GM08714 (cell line): Measurements from ENCODE around the gene DMRTC1.
"Not testable (repeated sequence)": the region's sequence is repeated elsewhere in the genome, so short reads cannot be mapped to it uniquely, and the experiment has no call there.

Source experiments
- H3K4me3 ChIP-seq: fragments of 200-500 bp; sonication (Bioruptor generic); 2 replicates; pipeline ENCODE4 v1.5.1; 2014; ENCODE audit warnings: mild to moderate bottlenecking, low read length, inconsistent platforms

Gene DMRTC1, protein sequence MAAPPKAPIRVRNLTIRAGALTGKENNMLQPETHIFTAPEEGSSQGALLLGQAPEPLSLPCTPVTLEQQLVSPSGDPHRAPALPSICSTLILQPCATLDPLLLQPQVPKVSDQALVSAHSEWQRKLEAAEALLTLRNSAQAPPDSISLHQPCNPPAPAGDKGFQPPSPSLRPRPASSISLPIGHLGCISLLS

DNA sequence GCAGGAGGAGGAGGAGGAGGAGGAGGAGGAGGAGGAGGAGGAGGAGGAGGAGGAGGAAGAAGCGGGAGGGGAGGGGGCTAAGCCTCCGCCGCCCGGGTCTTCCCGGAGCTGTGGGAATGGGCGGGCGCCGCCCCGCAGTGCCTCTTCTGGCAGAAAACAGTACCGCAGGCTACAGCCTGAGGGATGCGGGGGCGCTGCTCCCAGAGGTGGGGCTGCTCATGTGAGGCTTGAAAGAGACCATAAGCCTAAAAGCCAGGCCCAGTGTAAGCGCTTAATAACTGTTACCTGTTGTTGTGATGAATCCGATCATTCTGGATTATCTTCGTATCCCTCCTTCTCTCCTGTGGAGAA, at the start of gene DMRTC1:
Gene DMRTC1, minus strand, starts transcription at position 19 of the 351 bp plus-strand sequence. CDS start 68,143 bp downstream, outside the sequence.
- not testable (repeated sequence) for H3K4me3 ChIP-seq

DNA sequence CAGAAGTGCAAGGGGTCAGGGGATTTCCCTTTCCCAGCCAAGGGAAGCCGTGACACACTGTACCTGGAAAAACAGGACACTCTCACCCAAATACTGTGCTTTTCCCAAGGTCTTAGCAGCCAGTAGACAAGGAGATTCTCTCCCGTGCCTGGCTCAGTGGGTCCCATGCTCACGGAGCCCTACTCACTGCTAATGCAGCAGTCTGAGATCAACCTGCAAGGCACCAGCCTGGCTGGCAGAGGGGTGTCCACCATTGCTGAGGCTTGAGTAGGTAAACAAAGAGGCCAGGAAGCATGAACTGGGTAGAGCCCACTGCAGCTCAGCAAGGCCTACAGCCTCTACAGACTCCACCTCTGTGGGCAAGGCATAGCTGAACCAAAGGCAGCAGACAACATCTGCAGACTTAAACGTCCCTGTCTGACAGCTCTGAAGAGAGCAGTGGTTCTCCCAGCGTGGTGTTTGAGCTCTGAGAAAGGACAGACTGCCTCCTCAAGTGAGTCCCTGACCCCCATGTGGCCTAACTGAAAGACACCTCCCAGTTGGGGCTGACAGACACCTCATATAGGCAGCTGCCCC, 37.3 kb upstream of the DMRTC1 start:
- H3K4me3 ChIP-seq = not testable (repeated sequence)

DNA sequence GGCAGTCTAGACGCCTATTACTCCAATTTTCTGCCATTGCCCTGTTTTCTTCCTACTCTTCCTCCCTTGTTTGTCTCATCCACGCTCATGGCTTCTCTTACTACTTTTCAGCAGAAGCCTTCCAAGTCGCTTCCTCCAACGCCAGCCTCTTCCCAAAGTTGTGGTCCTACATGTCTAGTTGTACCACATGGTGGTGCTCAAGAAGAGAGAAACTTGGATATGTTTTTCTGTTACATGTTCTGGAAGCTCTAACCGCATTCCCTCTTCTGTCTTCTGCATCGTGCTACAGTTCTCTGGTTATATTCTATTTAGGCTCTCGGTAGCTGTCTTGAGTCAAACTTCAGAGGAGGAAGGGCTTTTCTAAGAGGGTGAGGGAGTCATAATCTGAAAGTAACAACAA, 31.2 kb upstream of the DMRTC1 start:
- not testable (repeated sequence) for H3K4me3 ChIP-seq

DNA sequence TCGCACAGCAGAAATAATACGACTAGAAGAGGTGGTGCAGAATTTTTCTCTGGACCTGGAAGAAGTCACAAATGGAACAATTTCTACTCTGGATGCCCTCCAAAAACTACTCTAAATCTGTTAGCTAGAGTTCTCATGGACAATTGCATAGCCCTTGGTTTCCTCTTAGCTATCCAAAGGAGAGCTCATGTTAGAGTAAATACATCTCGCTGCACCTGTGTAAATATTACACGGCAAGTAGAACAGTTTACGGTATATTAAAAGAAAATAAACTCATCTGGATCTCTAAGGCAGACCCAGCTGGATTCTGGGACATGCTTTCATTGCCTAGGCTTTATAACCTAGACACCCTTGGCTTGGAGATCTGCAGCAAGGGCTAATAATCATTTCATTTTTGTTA, 28.2 kb upstream of the DMRTC1 start:
- not testable (repeated sequence) for H3K4me3 ChIP-seq

DNA sequence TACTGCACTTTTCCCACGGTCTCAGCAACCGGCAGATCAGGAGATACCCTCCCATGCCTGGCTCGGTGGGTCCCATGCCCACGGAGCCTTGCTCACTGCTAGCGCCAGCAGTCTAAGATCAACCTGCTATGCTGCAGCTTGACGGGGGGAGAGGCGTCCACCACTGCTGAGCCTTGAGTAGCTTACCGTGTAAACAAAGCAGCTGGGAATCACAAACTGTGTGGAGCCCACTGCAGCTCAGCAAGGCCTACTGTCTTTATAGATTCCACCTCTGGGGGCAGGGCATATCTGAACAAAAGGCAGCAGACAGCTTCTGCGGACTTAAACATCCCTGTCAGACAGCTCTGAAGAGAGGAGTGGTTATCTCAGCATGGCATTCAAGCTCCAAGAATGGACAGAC, 16.3 kb upstream of the DMRTC1 start:
- H3K4me3 ChIP-seq = not testable (repeated sequence)

DNA sequence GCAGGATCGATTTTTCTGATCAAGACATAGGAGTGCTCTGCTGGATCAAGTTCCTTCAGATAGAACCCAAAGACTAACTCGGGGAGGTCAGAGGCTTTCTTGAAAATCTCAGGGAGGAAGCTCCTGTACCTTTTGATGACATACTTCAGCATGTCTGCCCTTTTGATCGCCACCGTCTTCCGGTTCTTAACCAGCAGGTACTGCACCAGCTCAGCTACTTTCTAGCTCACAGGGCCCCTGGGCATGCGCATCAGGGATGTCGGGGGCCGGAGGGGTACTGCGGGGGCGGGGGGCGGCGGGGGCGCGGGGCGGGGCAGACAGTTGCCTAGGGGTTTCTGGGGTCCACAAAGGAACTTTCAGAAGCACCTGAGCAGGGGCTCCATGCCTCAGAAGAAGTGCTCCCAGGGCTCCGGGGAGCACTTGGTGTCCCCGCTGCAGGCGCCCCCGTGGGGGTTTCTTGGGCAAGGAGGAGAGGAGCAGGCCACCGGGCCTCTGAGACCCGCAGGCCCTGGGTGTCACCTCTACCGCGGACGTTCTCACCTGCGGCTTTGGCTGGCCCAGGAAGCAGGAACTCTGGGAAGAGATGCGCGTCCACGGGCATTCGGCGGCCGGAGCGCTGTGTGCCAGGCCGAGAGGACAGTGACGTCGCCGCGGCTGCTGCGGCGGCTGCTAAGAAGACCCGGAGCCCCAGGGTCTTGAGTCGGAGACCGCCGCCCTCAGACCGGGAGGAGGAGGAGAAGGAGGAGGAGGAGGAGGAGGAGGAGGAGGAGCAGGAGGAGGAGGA, 410 bp downstream of the DMRTC1 start:
- not testable (repeated sequence) for H3K4me3 ChIP-seq

DNA sequence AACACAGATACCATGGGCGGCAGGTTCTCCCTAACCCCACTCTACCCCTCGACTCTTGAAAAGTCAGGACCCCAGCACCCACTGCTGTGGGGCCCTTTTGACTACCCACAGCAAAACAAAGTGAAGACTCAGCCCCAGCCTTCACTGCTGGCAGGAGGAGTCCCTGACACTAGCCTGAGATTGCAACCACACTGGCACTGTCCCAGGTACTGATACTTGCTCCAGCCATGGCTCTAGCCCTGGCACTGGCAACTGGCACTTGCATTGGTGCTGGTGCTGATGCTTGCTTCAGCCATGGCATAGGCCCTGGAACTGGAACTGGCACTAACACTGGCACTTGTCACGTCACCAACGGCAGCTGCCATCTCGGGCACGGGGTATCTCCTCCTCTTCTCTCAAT, 1.4 kb downstream of the DMRTC1 start:
- H3K4me3 ChIP-seq = not testable (repeated sequence)

DNA sequence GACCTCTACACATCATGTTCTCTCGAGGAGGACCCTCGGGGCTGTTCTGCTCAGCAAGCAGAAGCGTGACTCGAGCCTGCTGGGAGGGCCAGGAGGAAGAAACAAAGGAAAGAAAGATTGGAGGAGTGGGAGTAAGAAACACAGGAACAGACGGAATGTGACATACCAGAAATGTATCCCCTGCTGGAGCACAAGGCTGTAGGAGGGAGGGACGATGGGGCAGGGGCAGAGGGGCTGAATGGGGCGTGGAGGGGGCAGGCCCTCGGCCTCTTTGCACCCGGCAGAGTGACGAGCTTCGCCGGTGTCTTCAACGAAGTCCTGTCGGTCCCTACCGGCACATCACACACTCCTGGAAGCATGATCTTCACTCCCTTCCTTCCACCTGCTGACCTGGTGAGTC, 5.7 kb downstream of the DMRTC1 start, which contains the start of gene FAM236A:
Gene FAM236A, plus strand, starts transcription at position 301 of the 400 bp plus-strand sequence. Its CDS starts 57 bp downstream, at position 358.
- not testable (repeated sequence) for H3K4me3 ChIP-seq

DNA sequence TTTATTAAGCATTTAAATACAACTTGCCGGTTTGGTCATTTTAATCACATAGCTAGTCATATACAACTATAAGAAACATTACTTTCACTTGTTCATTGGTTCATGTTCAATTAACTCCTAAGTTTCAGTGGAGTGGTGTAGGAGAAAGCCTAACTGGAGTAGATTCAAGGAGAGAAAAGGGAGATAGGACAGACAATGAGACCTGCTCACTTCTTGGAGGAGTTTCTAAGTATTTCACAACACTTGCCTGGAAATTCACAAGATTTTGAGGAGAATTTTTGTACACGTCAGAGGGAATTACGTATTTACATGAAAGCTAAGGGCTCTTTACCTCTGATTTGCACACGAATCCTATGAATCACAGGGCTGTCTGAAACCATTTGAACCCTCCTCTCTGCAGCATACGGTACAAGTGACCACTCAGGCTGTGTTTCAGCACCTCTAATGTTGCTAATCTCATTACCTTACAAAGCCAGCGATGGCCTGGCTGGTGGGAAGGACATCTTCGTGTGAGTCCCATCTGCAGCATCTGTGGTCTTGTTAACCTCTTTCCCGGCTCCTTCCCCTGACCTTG, 6.7 kb downstream of the DMRTC1 start:
- not testable (repeated sequence) for H3K4me3 ChIP-seq

DNA sequence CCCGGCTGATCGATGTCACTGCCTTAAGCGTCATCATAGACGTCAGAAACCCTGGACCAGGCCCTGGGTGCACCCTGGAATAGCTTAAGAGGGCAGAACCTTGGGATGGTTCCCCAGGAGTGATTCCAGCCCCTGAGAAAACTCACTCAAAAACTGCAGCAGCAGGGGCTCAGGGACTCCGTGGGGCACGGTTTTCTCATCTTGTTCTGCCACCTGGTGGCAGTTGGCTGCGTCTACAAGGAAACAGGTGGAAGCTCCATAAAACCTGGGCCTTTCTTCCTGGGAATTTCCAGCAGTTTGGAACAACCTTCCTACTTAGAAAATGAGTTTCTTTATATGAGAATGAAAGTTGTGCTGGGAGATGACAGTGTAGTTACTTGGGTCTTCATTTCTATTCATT, 7.2 kb downstream of the DMRTC1 start:
- not testable (repeated sequence) for H3K4me3 ChIP-seq

DNA sequence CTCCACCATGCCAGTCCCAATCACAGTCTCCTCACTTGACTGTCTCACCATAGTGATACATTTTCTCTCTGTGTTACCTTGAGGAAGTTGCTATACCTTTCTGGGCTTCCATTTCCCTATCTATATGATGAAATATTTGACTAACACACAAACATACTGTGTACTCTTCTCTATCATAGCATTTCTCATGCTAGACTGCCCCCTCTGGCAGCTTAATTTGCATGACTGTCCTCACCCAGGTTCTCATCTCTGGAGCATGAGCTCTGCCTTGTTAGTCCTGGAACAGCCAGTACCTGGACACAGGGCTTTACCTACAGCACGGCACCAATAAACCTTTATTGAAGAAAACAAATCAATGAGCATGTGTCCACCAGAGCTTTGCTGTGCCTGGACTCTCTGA, 11.4 kb downstream of the DMRTC1 start:
- not testable (repeated sequence) for H3K4me3 ChIP-seq

DNA sequence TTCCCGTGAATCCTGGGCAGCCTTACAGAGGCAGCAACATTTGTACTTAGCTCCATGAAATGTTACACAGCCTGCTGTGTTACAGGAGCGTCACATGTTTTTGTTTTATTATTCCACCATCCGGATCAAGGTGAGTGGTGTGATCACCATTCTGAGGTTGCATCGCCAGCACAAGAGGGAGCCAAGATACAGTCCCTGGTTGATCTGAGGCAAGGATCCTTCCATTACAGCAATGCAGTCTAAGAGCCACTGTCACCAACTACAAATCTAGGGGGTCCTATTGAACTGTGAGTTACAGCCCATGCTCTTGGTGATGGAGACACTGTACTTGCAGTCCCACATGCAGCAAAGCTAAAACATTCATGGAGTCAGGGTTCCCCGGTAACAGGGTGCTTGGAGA, 27.5 kb downstream of the DMRTC1 start:
- H3K4me3 ChIP-seq = not testable (repeated sequence)

DNA sequence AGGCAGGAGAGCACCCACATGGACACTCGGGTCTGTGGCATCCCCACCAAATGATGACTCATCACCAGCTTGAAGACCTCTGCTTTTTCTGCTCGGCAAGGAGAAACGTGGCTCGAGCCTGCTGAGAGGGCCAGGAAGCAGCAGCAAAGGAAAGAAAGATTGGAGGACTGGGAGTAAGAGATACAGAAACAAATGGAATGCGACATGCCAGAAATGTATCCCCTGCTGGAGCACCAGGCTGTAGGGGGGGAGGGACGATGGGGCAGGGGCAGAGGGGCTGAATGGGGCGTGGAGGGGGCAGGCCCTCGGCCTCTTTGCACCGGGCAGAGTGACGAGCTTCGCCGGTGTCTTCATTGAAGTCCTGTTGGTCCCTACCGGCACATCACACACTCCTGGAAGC, 31.3 kb downstream of the DMRTC1 start, which contains the start of gene FAM236C:
Gene FAM236C, plus strand, starts transcription at position 301 of the 400 bp plus-strand sequence. CDS start 100 bp downstream, outside the sequence.
- not testable (repeated sequence) for H3K4me3 ChIP-seq

DNA sequence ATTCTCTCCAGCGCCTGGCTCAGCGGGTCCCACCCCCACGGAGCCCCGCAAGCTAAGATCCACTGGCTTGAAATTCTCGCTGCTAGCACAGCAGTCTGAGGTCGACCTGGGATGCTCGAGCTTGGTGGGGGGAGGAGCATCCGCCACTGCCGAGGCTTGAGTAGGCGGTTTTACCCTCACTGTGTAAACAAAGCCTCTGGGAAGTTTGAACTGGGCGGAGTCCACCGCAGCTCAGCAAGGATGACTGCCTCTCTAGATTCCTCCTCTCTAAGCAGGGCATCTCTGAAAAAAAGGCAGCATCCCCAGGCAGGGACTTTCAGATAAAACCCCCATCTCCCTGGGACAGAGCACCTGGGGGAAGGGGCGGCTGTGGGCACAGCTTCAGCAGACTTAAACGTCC, 53.9 kb downstream of the DMRTC1 start:
- H3K4me3 ChIP-seq = not testable (repeated sequence)

DNA sequence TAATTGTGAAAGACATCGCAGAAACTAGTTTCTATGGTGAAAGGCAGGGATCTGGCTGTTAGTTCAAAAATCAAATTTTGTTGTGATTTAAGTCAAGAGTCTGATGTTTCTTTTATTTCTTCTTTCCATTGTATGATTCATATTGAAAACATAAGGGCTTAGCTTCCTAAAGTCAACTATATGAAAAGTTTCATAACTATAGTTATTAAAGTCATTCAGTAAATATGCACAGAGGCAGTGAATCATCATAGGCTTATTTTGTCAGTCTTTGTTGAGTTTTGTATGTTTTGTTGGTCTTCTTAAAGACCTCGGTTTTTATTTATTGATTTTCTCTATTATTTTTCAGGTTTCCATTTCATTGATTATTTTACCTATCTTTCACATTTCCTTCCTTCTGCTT, 60.7 kb downstream of the DMRTC1 start:
- H3K4me3 ChIP-seq = not testable (repeated sequence)

DNA sequence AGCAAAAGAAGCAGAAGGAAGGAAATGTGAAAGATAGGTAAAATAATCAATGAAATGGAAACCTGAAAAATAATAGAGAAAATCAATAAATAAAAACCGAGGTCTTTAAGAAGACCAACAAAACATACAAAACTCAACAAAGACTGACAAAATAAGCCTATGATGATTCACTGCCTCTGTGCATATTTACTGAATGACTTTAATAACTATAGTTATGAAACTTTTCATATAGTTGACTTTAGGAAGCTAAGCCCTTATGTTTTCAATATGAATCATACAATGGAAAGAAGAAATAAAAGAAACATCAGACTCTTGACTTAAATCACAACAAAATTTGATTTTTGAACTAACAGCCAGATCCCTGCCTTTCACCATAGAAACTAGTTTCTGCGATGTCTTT, 106.1 kb downstream of the DMRTC1 start:
- H3K4me3 ChIP-seq = not testable (repeated sequence)

DNA sequence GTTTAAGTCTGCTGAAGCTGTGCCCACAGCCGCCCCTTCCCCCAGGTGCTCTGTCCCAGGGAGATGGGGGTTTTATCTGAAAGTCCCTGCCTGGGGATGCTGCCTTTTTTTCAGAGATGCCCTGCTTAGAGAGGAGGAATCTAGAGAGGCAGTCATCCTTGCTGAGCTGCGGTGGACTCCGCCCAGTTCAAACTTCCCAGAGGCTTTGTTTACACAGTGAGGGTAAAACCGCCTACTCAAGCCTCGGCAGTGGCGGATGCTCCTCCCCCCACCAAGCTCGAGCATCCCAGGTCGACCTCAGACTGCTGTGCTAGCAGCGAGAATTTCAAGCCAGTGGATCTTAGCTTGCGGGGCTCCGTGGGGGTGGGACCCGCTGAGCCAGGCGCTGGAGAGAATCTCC, 112.9 kb downstream of the DMRTC1 start:
- H3K4me3 ChIP-seq = not testable (repeated sequence)
